ENCODE data around the gene YIPF3. TPM values are rescaled to one million over a fixed set of nuclear protein-coding genes. Genes with fewer than 3 reads are reported as not detected.

Gene YIPF3
- polyA plus RNA-seq (2012; rRNA removed), result 219 and 248 TPM in 2 replicates
- polyA plus RNA-seq (2012; cell fraction: cytosol; rRNA removed), result 152 and 183 TPM in 2 replicates
- polyA plus RNA-seq (2012; cell fraction: nucleus; rRNA removed), result 160 and 254 TPM in 2 replicates

DNA sequence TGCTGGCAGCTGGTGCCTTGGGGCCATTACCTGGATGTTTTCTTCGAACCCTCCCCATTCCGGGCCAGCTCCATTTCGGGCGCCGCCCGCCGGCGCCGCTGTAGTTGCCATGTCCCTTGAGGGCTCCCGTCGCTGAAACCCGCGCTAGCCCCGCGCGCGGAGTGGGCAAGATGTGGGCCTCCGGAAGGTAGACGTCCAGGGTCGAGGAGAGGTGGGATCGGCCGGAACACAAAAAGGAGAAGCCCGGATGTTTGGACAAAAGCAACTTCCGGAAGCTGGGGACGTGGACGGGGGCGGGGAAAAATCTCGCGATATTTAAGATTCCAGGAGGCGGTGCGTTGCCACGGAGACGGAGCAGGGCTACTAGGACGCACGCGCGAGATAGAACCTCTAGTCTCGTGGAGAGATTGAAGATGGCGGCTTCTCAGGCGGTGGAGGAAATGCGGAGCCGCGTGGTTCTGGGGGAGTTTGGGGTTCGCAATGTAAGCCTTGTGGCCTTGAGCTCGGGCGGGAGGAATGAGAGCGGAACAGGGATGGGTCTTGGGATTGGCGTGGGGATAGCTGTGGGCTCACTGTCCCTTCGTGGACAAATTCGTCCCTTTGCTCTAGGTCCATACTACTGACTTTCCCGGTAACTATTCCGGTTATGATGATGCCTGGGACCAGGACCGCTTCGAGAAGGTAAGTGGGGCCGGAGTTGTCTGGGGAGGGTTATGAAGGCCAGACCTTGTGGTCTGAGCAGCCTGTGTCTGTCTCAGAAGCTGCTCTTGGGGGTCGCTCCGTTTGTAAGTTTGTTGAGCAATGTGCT is at the start of gene YIPF3, which contains the start of gene POLR1C:
Gene YIPF3, minus strand, starts transcription at position 230 of the 808 bp plus-strand sequence. Its CDS starts 119 bp downstream, at position 111.
Gene POLR1C, plus strand, starts transcription at position 393 of the 808 bp plus-strand sequence. Its CDS starts 21 bp downstream, at position 414.
- H3K27me3 ChIP-seq (ENCODE audit: insufficient read depth), result no peaks in the 10 kb centered on the region
- peaks cover 64% of the 10 kb centered on the region for H3K79me2 ChIP-seq (ENCODE audit: insufficient read depth)
- peaks cover 49 to 61% of the 10 kb centered on the region in 2 experiments for H3K36me3 ChIP-seq (replicated peaks in 1 of 2; ENCODE audit: control insufficient read depth in 1 of 2, insufficient read depth in 2 of 2, low read length in 1 of 2)
- H3K27ac ChIP-seq (ENCODE audit: low read depth in 2 of 2, low read length in 1 of 2), result peak within 1 kb of the TSS; percentile 83 to 88
- H3K4me1 ChIP-seq (ENCODE audit: control insufficient read depth in 1 of 2, insufficient read depth in 2 of 2, low read depth in 1 of 2, low read length in 1 of 2), result peaks cover 13 to 19% of the 10 kb centered on the region in 2 experiments
- H3K4me3 ChIP-seq (ENCODE audit: low read depth in 2 of 2, low read length in 1 of 2), result peak within 1 kb of the TSS; percentile 86 to 100
- ChIA-PET POLR2A (interaction anchor here (0.6 to 1.7 kb wide), 7 partner anchors 11 to 730 kb away, joined by 3 to 7 read pairs (median 3); partner anchors contain the start of genes HSP90AB1 and TJAP1), CTCF (interaction anchor here (0.9 to 3.1 kb wide), 4 partner anchors 9 to 131 kb away, joined by 3 to 21 read pairs (median 8); no protein-coding TSS in a partner anchor)
- peaks cover 6% of the 10 kb centered on the region for H3F3A ChIP-seq (replicated peaks; ENCODE audit: insufficient read depth)
- H3K4me2 ChIP-seq, result peak within 1 kb of the TSS; percentile 84
- H2AFZ ChIP-seq (ENCODE audit: low read depth), result peak within 1 kb of the TSS; percentile 93
- 0 out of 2 replicates have a peak, but pooled peaks cover 10% of the 10 kb centered on the region for H4K20me1 ChIP-seq (ENCODE audit: insufficient read depth)
- peak within 1 kb of the TSS; percentile 97 for H3K9ac ChIP-seq
- WGBS (ENCODE audit: low lambda C conversion rate), result 0% methylated on average over 46 of the region's 57 CpGs
- H3K9me2 ChIP-seq, result no peaks in the 10 kb centered on the region
- DNase-seq, result peak; percentile 98
- no peaks in the 10 kb centered on the region for H3K9me3 ChIP-seq
- TF ChIP-seq, protein P1, sequence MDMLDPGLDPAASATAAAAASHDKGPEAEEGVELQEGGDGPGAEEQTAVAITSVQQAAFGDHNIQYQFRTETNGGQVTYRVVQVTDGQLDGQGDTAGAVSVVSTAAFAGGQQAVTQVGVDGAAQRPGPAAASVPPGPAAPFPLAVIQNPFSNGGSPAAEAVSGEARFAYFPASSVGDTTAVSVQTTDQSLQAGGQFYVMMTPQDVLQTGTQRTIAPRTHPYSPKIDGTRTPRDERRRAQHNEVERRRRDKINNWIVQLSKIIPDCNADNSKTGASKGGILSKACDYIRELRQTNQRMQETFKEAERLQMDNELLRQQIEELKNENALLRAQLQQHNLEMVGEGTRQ (IDR thresholded peaks at IDR 0.05; ENCODE audit: borderline replicate concordance, low read depth, low read length), result no peak
- TF ChIP-seq JUND (IDR thresholded peaks at IDR 0.05) (no peak), EZH2phosphoT487 (IDR thresholded peaks at IDR 0.05; ENCODE audit: borderline replicate concordance, low read depth) (no peak), MXI1 (IDR thresholded peaks at IDR 0.05; ENCODE audit: low read depth, low read length) (peak; percentile 99), MEF2A (IDR thresholded peaks at IDR 0.05; ENCODE audit: borderline replicate concordance, low read depth) (no peak), EP300 (IDR thresholded peaks at IDR 0.05; ENCODE audit: borderline replicate concordance in 1 of 2, low read depth in 1 of 2, low read length in 1 of 2) (no peak), RCOR1 (IDR thresholded peaks at IDR 0.05; ENCODE audit: low read length) (peak; percentile 24; the same call in 1 of the 2 replicates), FOSL2 (IDR thresholded peaks at IDR 0.05; ENCODE audit: borderline replicate concordance, low read depth) (no peak), FOXM1 (IDR thresholded peaks at IDR 0.05; ENCODE audit: low read depth) (no peak), TCF12 (IDR thresholded peaks at IDR 0.05) (no peak), SMC3 (IDR thresholded peaks at IDR 0.05; ENCODE audit: low read depth, low read length) (no peak), IRF3 (IDR thresholded peaks at IDR 0.05; ENCODE audit: low read depth, low read length) (no peak), TAF1 (IDR thresholded peaks at IDR 0.05; ENCODE audit: borderline replicate concordance, low read depth, low read length) (peak; percentile 91), GATA2 (CRISPR knock-in tag; IDR thresholded peaks at IDR 0.05) (no peak), FOXJ3 (CRISPR knock-in tag; IDR thresholded peaks at IDR 0.05) (no peak), CHD2 (IDR thresholded peaks at IDR 0.05; ENCODE audit: low read length, partially characterized antibody) (peak; percentile 99), NFIC (IDR thresholded peaks at IDR 0.05; ENCODE audit: borderline replicate concordance) (no peak), NRF1 (IDR thresholded peaks at IDR 0.05; ENCODE audit: low read depth, low read length) (peak; percentile 83), ELF1 (IDR thresholded peaks at IDR 0.05) (peak; percentile 81), POLR2AphosphoS5 (IDR thresholded peaks at IDR 0.05; ENCODE audit: low read depth, low read length) (peak; percentile 97), SIN3A (IDR thresholded peaks at IDR 0.05; ENCODE audit: borderline replicate concordance, low read depth, low read length) (peak; percentile 93), USF1 (IDR thresholded peaks at IDR 0.05; ENCODE audit: borderline replicate concordance, low read depth) (peak; percentile 37; the same call in 1 of the 2 replicates)
- TF ChIP-seq, protein P2, sequence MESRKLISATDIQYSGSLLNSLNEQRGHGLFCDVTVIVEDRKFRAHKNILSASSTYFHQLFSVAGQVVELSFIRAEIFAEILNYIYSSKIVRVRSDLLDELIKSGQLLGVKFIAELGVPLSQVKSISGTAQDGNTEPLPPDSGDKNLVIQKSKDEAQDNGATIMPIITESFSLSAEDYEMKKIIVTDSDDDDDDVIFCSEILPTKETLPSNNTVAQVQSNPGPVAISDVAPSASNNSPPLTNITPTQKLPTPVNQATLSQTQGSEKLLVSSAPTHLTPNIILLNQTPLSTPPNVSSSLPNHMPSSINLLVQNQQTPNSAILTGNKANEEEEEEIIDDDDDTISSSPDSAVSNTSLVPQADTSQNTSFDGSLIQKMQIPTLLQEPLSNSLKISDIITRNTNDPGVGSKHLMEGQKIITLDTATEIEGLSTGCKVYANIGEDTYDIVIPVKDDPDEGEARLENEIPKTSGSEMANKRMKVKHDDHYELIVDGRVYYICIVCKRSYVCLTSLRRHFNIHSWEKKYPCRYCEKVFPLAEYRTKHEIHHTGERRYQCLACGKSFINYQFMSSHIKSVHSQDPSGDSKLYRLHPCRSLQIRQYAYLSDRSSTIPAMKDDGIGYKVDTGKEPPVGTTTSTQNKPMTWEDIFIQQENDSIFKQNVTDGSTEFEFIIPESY (IDR thresholded peaks at IDR 0.05; ENCODE audit: borderline replicate concordance, low read depth), result peak; percentile 98
- TF ChIP-seq, protein P3, sequence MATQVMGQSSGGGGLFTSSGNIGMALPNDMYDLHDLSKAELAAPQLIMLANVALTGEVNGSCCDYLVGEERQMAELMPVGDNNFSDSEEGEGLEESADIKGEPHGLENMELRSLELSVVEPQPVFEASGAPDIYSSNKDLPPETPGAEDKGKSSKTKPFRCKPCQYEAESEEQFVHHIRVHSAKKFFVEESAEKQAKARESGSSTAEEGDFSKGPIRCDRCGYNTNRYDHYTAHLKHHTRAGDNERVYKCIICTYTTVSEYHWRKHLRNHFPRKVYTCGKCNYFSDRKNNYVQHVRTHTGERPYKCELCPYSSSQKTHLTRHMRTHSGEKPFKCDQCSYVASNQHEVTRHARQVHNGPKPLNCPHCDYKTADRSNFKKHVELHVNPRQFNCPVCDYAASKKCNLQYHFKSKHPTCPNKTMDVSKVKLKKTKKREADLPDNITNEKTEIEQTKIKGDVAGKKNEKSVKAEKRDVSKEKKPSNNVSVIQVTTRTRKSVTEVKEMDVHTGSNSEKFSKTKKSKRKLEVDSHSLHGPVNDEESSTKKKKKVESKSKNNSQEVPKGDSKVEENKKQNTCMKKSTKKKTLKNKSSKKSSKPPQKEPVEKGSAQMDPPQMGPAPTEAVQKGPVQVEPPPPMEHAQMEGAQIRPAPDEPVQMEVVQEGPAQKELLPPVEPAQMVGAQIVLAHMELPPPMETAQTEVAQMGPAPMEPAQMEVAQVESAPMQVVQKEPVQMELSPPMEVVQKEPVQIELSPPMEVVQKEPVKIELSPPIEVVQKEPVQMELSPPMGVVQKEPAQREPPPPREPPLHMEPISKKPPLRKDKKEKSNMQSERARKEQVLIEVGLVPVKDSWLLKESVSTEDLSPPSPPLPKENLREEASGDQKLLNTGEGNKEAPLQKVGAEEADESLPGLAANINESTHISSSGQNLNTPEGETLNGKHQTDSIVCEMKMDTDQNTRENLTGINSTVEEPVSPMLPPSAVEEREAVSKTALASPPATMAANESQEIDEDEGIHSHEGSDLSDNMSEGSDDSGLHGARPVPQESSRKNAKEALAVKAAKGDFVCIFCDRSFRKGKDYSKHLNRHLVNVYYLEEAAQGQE (IDR thresholded peaks at IDR 0.05; ENCODE audit: low read depth, low read length), result no peak; the same call in 1 of the 2 replicates

Data from SK-N-SH (cell line).